NCI-H1930 (cell line): ENCODE measurements around the gene SNX5.
A peak's percentile ranks its signal among the peaks of the same experiment; 100 is the strongest.

Experiments used
- DNase-seq, 2 experiments: peaks; one replicate each; lab custom pipeline; 2025; lab: John Stamatoyannopoulos, UW

Gene SNX5

DNA sequence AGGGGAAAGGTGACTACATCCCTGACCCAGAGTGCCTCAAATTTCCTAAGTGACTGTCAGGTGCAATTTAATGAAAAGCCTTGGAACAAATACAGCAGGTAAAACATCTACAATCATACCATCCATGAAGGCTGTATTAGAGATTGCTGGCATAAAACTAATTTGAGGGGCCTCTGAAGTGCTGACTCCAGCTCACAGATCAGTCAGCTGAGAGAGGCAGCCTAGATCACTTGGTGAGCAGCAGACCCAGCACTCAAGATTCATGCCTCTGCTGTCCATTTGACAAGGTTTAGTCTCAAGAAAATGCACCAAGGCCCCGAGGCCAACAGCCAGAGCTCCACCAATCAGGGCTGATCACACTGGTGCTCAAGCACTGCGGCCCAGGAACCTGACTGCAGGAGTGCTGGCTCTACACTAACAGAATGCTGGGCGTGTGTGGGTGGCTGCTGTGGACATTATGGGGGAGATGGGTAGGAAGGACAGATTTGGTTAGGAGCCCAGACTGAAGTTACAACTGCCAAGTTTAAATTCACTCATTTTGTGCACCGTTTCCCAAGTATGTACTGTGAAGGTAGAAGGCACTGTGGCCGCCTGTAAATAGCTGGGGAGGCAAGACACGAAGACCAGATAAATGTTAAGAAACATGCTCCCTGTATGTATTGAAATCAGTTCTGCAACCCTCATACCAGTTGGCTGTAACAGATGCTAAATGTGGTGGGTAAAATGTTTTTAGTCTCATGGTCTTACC lies 28.2 kb downstream of the SNX5 start:
- DNase-seq, result no peak

DNA sequence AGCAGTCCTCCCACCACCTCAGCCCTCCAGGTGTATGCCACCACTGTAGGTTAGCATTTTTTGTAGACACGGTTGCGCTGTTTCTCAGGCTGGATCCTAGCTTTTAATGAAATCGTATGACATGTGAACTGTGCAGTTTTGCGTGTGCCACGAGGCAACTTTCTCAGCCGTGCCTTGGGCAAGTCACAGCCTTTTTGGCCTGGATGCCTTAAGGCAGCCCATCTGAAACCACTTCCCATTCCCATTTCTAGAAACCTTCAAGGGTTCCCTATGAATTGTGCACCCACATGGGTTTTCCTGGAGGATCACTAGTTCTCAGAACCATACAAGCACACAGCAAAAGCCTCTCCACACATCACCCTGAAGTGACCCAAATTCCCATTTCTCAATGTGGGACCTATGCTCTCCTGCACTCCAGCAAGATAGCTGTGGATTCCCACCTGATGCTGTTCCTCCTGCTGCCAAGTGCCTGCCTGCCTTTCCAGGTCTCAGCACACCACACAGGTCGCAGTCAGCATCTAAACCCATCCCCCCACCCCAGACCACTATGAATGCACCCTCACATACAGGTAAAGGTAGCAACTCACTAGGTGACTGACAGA lies 28.9 kb downstream of the SNX5 start:
- DNase-seq, result no peak

DNA sequence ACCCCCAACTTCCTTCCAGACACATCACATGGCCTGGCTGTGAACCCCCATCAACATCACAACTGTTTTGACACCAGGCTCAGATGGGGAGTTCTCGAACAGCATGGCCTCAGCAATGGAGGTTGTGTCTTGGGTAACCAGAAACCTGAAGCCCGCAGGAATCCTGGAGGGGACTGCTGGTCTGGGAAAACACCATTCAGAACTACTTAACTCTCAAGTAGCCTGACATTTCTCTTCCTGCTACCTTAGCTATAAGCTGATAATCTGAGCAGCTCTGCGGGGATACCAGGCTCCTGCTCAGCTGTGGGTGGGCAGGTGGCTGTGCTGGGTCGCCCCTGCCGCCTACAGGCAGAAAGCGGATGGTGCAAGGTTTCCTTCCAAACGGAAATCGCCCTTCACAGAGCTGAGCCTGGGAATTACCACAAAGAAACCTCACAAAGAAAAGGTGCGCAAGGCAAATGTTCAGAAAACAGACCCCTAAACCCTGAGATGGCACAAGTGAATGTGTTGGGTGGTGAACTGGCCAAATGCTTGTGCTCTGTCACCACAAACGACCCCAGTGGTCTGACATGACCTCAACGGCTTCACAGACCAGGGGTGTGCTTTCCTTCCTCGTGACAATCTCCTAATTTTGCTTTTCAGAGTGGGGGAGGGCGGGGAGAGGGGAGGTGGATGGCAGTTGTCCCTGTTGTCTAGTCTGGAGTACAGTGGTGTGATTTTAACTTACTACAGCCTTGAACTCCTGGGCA lies 29.5 kb downstream of the SNX5 start:
- peak; percentile 26 to 32 for DNase-seq

DNA sequence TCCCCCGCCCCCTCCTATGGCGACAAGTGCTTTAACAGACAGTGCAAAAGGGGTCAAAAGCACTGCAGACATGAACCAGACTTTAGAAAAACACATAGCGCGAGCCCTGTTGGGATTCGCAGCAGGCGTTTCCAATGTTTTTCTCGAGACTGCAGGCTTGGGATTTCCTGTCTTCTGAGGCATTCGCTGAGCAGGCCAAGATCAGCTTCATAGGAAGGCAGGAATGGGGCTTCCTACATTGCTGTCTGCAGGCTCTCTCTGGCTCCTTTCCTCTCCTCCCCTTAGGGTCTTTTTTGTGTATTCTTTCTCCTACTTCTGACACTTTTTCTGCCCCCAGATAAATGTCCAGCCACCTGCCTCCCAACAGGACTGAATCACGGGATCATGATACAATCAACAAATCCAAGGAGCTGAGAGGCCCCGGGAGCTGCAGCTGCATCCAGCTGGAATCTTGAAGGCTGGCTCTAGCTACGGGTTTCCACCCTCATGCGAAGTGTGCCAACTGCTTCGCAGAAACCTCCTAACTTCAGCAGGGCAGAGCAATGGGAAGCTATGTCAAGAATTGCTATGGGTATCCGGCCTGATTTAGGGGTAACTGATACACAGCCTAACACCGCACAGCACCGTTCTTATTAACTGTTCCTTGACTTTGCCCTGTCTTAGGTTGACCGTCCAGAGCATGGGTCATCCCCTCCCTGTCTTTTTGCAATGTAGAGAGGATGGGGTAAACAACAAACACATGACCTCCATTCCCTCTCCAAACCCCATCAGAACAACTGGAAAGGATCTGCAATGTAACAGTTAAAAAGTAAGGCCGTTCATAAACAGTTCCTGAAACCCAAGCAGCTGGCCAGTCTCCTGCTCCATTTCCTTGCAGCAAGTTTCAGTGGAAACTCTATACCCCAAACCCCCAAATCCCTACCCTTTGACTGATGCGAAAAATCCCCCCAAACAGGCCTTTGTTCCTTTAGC lies 31.5 kb downstream of the SNX5 start:
- no peak for DNase-seq

GRCh38 chr20:17936286-17936760 lies 32.3 kb downstream of the SNX5 start:
- DNase-seq, result no peak

DNA sequence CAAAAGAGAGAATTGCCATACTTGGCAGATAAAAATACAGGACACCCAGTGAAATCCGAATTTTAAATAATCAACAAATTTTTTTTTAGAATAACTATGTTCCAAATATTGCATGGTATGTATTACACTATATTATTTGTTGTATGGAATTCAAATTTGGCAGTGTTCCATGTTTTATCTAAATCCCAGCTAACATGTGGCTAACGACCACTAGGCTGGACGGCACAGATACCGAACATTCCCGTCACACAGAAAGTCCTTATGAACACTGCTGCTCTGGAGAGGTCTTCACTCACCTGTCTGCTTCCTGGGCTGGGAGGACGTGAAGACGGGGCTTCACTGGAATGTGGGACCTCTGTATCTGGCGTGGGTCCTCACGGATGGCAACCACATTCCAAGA lies 32.8 kb downstream of the SNX5 start:
- no peak for DNase-seq

DNA sequence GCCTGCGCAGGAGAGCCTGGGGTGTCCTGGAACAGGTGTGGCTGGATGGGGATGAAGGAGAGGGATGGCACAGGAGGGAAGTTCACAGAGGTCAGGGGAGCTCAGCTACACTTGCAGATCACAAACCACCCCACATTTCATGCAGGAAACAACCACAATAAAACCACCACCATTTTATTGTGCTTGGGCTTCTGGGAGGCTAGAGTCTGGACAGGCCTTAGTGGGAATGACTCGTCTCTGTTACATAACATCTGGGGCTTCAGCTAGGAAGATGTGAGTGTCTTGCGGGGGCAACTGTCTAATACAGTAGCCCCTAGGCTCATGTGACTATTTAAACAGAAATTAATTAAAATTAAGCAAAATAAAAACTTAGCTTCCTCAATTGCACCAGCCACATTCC lies 33.4 kb downstream of the SNX5 start:
- DNase-seq, result no peak

DNA sequence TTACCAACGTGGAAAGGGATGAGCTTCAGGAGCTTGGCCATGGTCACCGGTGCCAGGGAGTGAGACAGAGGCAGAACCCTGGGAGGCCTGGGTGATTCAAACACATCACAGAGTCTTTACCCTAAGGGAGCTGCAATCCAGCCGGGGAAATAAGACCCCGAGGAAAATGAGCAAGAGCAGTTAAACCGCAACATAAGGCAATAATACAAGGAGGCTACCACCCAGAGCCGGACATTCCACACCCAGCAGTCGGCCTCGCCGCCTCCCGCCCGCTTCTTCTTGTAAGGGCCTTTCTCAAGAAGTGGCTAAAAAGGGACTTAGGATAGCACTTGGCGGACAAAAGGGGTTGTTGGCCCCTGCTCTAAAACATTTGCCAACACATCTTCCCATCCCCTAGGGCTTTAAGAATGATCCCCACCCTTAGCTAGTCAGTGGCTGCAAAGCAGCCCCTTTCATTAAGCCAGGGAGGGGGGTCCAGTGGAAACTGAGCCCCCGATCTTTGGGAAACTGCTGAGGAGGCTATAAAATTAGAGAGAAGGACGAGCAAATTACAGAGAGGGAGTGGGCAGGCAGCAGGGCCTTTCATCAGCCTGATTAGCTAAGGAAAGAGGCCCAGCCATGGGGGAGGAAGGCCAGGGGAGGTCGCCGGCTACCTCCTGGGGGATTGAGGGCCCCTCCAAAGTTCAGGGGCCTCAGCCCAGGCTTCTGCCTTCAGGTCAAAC lies 34.3 kb downstream of the SNX5 start:
- DNase-seq, result no peak

- DNase-seq, result no peak
Measured at GRCh38 chr20:17933711-17934110, 34.9 kb downstream of the SNX5 start.

- DNase-seq, result no peak
Measured at GRCh38 chr20:17933121-17933520, 35.5 kb downstream of the SNX5 start.

DNA sequence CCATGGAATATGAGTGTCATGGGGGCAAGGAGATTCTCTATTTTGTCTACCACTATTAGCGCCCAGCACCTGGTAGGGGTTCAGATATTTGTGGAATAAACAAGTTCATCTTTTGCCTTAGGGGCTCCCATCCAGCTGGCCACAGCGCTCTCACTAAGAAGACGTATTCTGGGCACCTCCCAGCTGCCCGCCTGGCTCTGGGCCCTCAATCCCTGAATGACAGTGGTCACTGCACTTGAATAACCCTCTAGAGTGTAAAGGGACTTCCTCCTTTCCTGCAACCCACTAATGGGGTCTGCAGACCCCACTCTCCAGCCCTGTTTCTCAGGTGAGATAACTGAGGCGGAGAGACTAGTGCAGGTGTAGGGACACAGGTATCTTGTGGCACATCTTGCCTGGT lies 36.2 kb downstream of the SNX5 start:
- no peak for DNase-seq

DNA sequence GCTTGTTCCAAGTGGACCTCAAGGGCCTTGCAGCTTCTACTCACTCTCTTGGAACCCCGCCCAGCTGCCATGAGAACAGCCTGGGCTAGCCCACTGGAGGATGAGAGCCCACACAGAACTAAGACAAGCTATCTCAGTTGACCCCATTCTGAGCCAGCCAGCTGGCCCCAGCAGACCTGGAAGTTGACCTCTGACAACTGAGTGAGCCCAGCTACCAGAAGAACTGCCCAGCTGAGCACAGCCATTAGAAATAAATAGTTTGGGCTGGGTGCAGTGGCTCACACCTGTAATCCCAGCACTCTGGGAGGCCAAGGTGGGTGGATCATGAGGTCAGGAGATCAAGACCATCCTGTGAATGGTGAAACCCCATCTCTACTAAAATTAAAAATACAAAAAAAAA lies 37.1 kb downstream of the SNX5 start:
- no peak for DNase-seq

- no peak for DNase-seq
Measured at GRCh38 chr20:17928633-17929311, 39.8 kb downstream of the SNX5 start.

DNA sequence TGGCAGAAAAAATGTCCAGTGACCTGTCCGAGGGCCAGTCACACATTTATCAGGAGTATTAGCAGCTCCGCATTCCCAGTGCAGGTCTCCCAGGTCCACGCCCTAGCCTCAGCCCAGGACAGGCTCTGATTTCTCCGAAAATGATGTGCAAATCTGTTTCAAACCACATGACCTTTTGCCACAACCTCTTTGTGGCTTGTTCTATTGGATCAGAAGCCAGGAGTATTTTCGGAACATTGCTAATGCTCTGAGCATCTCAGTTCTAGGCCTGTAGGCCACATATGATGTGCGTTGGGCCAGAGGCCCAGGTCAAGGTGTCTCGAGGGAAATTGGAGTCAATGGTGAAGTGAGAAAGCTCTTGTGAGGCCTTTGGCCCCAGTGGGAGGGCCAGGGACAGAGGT lies 40.4 kb downstream of the SNX5 start:
- DNase-seq, result no peak

DNA sequence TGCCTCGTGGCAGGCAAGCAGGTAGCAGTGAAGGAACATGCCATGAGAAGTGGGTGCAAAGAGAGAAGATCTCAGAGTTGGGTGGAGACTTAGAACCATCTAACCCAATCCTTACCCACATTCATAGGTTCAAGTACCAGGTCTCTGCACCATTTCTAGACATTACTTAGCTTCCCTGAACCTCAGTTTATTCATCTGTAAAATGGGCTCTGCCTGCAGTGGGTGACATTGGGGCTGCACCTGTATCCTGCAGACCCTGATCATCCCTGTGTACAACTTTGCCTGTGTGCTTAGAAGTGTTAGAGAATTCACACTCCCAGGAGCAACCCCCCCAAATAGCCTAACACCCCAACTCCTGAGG lies 42.7 kb downstream of the SNX5 start:
- no peak for DNase-seq

- no peak for DNase-seq
Measured at GRCh38 chr20:17925141-17925939, 43.3 kb downstream of the SNX5 start.

- no peak for DNase-seq
Measured at GRCh38 chr20:17921774-17922173, 46.8 kb downstream of the SNX5 start.

DNA sequence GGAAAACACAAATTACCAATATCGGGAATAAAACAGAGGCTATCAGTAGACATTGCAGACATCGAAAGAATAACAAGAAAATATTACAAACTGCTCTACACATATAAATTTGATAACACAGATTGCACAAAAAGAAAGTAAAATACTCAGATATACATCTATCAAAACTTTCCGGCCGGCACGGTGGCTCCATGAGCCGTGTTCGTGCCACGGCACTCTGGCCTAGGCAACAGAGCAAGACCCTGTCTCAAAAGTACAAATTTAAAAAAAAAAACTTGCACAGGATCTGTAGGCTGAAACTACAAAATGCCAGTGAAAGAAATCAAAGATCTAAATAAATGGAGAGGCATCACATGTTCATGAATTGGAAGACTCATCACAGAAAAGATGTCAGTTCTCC lies 49.4 kb downstream of the SNX5 start:
- DNase-seq, result no peak

GRCh38 chr20:17917832-17918618 lies 50.6 kb downstream of the SNX5 start:
- no peak for DNase-seq
